ENCODE results near the gene SUCLG2.

Gene SUCLG2

DNA sequence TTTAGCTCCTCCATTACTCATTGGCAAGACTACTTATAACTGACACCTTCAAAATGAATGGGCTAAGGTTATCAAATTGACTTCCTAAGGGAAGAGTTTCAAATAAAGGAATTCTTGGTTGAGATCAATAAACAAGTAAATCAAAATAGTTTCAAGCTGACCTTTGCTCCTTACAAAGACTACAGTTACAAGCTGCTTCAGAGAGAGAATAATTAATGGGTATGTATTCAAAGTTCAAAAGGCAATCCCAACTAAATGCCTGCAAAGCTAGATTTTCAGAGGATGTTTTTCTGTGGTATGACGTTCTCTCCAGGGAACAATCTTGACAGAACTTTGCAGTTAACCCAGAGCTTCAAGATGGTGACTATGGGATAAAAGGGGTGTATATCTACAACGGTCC is 153.7 kb downstream of the SUCLG2 start:
- ATAC-seq = no peak
- TF ChIP-seq GLIS3 (CRISPR knock-in tag; IDR thresholded peaks at IDR 0.05) (no peak), ESRRG (CRISPR knock-in tag; IDR thresholded peaks at IDR 0.05) (no peak), CSDC2 (CRISPR knock-in tag; IDR thresholded peaks at IDR 0.05) (no peak), PPARA (CRISPR knock-in tag; IDR thresholded peaks at IDR 0.05; ENCODE audit: borderline replicate concordance) (no peak), ISL1 (CRISPR knock-in tag; IDR thresholded peaks at IDR 0.05) (no peak), BACH2 (CRISPR knock-in tag; IDR thresholded peaks at IDR 0.05; ENCODE audit: borderline replicate concordance) (no peak), TCF4 (CRISPR knock-in tag; IDR thresholded peaks at IDR 0.05; ENCODE audit: borderline replicate concordance) (no peak), ZNF565 (CRISPR knock-in tag; conservative IDR thresholded peaks at IDR 0.05; ENCODE audit: low read depth) (no peak), ZNF70 (CRISPR knock-in tag; IDR thresholded peaks at IDR 0.05) (no peak), RARB (CRISPR knock-in tag; IDR thresholded peaks at IDR 0.05) (no peak), ZC3H10 (CRISPR knock-in tag; IDR thresholded peaks at IDR 0.05) (no peak), ZFP3 (CRISPR knock-in tag; IDR thresholded peaks at IDR 0.05) (no peak), OSR1 (CRISPR knock-in tag; IDR thresholded peaks at IDR 0.05) (no peak), ZFP30 (CRISPR knock-in tag; IDR thresholded peaks at IDR 0.05) (no peak)
- TF ChIP-seq, protein P1, sequence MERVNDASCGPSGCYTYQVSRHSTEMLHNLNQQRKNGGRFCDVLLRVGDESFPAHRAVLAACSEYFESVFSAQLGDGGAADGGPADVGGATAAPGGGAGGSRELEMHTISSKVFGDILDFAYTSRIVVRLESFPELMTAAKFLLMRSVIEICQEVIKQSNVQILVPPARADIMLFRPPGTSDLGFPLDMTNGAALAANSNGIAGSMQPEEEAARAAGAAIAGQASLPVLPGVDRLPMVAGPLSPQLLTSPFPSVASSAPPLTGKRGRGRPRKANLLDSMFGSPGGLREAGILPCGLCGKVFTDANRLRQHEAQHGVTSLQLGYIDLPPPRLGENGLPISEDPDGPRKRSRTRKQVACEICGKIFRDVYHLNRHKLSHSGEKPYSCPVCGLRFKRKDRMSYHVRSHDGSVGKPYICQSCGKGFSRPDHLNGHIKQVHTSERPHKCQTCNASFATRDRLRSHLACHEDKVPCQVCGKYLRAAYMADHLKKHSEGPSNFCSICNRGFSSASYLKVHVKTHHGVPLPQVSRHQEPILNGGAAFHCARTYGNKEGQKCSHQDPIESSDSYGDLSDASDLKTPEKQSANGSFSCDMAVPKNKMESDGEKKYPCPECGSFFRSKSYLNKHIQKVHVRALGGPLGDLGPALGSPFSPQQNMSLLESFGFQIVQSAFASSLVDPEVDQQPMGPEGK (CRISPR knock-in tag; IDR thresholded peaks at IDR 0.05; ENCODE audit: borderline replicate concordance) = no peak
- TF ChIP-seq, protein P2, sequence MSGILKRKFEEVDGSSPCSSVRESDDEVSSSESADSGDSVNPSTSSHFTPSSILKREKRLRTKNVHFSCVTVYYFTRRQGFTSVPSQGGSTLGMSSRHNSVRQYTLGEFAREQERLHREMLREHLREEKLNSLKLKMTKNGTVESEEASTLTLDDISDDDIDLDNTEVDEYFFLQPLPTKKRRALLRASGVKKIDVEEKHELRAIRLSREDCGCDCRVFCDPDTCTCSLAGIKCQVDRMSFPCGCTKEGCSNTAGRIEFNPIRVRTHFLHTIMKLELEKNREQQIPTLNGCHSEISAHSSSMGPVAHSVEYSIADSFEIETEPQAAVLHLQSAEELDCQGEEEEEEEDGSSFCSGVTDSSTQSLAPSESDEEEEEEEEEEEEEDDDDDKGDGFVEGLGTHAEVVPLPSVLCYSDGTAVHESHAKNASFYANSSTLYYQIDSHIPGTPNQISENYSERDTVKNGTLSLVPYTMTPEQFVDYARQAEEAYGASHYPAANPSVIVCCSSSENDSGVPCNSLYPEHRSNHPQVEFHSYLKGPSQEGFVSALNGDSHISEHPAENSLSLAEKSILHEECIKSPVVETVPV (CRISPR knock-in tag; IDR thresholded peaks at IDR 0.05) = no peak
- TF ChIP-seq, protein P3, sequence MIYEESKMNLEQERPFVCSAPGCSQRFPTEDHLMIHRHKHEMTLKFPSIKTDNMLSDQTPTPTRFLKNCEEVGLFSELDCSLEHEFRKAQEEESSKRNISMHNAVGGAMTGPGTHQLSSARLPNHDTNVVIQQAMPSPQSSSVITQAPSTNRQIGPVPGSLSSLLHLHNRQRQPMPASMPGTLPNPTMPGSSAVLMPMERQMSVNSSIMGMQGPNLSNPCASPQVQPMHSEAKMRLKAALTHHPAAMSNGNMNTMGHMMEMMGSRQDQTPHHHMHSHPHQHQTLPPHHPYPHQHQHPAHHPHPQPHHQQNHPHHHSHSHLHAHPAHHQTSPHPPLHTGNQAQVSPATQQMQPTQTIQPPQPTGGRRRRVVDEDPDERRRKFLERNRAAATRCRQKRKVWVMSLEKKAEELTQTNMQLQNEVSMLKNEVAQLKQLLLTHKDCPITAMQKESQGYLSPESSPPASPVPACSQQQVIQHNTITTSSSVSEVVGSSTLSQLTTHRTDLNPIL (CRISPR knock-in tag; IDR thresholded peaks at IDR 0.05; ENCODE audit: low read depth) = no peak

DNA sequence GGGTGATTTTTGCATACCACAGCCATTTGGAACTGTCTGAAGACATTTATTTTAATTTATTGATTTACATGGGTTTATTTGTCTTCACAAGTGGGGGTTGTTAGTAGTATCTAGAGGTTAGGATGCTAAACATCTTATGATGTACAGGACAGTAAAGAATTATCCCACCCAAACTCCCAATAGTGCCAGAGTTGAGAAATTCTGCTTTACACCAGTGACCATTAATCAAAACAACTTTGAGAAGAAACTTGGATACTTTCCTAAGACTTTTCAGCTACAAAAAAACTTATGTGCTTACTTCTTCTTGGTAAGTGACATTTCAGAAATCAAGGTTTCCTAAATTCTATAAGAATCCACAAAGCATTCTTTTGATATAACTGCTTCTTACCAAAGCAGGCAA is 156.7 kb downstream of the SUCLG2 start:
- ATAC-seq = no peak
- TF ChIP-seq PPARA (CRISPR knock-in tag; IDR thresholded peaks at IDR 0.05; ENCODE audit: borderline replicate concordance) (no peak), CSDC2 (CRISPR knock-in tag; IDR thresholded peaks at IDR 0.05) (no peak), ZNF8 (CRISPR knock-in tag; IDR thresholded peaks at IDR 0.05) (no peak), RARB (CRISPR knock-in tag; IDR thresholded peaks at IDR 0.05) (no peak), ESRRG (CRISPR knock-in tag; IDR thresholded peaks at IDR 0.05) (no peak), ZC3H10 (CRISPR knock-in tag; IDR thresholded peaks at IDR 0.05) (no peak)
- TF ChIP-seq, protein P2 (CRISPR knock-in tag; IDR thresholded peaks at IDR 0.05) = no peak

DNA sequence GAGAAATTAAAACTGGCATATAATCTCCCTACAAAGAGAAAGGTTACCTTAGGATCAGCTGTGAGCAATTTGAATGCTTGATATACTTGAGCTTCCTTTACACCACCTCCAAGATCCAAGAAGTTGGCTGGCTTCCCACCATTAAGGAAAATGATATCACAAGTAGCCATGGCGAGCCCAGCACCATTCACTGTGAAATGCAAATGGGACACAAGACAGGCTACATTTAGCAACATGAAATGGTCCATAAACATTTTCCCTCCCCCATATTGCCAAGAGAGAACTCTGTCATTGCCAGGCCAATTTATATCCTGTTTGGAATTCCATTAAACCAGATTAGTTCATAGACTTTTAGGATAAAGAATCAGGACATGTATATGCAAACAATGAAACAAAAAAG is 158.7 kb downstream of the SUCLG2 start:
- no peak for ATAC-seq
- TF ChIP-seq ZNF8 (CRISPR knock-in tag; IDR thresholded peaks at IDR 0.05) (no peak), ZFP3 (CRISPR knock-in tag; IDR thresholded peaks at IDR 0.05) (no peak), TCF4 (CRISPR knock-in tag; IDR thresholded peaks at IDR 0.05; ENCODE audit: borderline replicate concordance) (no peak), ZNF70 (CRISPR knock-in tag; IDR thresholded peaks at IDR 0.05) (no peak), OSR1 (CRISPR knock-in tag; IDR thresholded peaks at IDR 0.05) (no peak), TOX (CRISPR knock-in tag; IDR thresholded peaks at IDR 0.05; ENCODE audit: borderline replicate concordance) (no peak), RARB (CRISPR knock-in tag; IDR thresholded peaks at IDR 0.05) (no peak), SNAI2 (CRISPR knock-in tag; IDR thresholded peaks at IDR 0.05) (no peak), PPARA (CRISPR knock-in tag; IDR thresholded peaks at IDR 0.05; ENCODE audit: borderline replicate concordance) (no peak), ZC3H10 (CRISPR knock-in tag; IDR thresholded peaks at IDR 0.05) (no peak)
- TF ChIP-seq, protein P3 (CRISPR knock-in tag; IDR thresholded peaks at IDR 0.05; ENCODE audit: low read depth) = no peak

DNA sequence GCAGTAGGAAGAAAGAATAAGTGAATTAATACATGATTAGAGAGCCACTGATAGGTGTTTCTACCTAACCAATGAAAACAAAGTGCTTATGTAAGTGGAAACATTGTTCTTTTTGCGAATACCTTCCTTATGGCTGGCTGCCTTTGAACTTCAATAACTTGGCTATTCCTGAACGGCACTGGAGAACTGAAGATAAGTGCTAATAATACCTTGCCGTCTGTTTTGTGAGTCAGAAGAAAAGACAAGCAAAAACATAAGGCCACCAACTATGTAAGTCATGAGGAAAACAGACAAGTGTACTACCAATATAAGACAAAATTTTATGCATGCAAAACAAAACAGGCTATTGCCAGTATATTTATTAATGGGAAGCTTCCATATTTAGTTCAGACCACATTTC is 160.6 kb downstream of the SUCLG2 start:
- TF ChIP-seq BACH2 (CRISPR knock-in tag; IDR thresholded peaks at IDR 0.05; ENCODE audit: borderline replicate concordance) (no peak), ZNF8 (CRISPR knock-in tag; IDR thresholded peaks at IDR 0.05) (no peak), GLIS3 (CRISPR knock-in tag; IDR thresholded peaks at IDR 0.05) (no peak), ISL1 (CRISPR knock-in tag; IDR thresholded peaks at IDR 0.05) (no peak)
- no peak for ATAC-seq

Data from SK-N-SH treated with all-trans-retinoic acid at 6 μM for 48 hours (cell line).